Hematopoietic multipotent progenitor cell (in vitro differentiated cells): ENCODE data around the gene SPTSSA. TPM values are rescaled to one million over a fixed set of nuclear protein-coding genes. Genes with fewer than 3 reads are reported as not detected.

ENCODE experiments used
- total RNA-seq: library from RNA; depleted of rRNA; stranded (reverse); fragments of >200 nt; gene quantifications from one replicate; pipeline ENCODE4 v1.2.3, GENCODE V29; 2012

The SPTSSA gene
- total RNA-seq, 1 donor = 12.9 TPM

Other genes starting within 250 kb of the SPTSSA start
- 35.5 TPM for gene EAPP, start 77.5 kb upstream of the SPTSSA start, total RNA-seq
- gene SNX6, start 167.9 kb upstream of the SPTSSA start, total RNA-seq = 25.0 TPM